ENCODE data around the gene MPND.
"Not testable (repeated sequence)": the region's sequence is repeated elsewhere in the genome, so short reads cannot be mapped to it uniquely, and the experiment has no call there.

MPND gene

DNA sequence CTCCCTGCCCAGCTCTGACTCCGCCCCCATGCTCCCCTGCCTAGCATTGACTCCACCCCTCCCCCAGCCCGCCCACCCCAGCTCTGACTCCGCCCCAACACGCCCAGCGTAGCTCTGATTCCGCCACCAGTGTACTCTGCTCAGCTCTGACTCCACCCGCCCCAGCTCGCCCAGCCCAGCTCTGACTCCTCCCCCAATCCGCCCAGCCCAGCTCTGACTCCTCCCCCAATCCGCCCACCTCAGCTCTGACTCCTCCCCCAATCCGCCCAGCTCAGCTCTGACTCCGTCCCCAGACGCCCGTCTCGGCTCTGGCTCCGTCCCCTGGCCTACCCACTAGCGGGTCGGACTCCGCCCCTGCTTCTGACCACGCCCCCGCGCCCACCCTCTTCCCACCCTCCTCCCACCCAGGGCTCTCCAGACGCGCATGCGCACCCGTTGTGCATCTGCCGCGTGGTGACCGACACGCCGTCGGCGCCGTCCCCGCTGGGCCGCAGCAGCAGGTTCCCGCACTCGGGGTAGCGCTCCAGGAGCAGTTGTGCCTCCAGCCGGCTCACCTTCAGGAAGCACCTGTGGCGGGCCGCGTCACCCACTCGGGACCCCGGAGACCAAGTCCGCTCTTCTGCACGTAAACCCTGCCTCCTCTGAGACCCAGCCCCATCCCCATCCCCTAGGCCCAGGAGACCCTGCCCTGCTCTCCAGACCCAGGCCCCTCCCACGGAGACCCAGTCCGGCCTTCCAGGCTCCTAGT is 14.9 kb upstream of the MPND start:
- FAIRE-seq: no peak
- DNase-seq (ENCODE audit: insufficient read length, low spot score): peak; percentile 97
- TF ChIP-seq, protein P1, sequence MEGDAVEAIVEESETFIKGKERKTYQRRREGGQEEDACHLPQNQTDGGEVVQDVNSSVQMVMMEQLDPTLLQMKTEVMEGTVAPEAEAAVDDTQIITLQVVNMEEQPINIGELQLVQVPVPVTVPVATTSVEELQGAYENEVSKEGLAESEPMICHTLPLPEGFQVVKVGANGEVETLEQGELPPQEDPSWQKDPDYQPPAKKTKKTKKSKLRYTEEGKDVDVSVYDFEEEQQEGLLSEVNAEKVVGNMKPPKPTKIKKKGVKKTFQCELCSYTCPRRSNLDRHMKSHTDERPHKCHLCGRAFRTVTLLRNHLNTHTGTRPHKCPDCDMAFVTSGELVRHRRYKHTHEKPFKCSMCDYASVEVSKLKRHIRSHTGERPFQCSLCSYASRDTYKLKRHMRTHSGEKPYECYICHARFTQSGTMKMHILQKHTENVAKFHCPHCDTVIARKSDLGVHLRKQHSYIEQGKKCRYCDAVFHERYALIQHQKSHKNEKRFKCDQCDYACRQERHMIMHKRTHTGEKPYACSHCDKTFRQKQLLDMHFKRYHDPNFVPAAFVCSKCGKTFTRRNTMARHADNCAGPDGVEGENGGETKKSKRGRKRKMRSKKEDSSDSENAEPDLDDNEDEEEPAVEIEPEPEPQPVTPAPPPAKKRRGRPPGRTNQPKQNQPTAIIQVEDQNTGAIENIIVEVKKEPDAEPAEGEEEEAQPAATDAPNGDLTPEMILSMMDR (IDR thresholded peaks at IDR 0.05; ENCODE audit: insufficient read depth, missing control alignments): no peak

- FAIRE-seq; DNase-seq (ENCODE audit: insufficient read length, low spot score): not testable (repeated sequence)
Observed at GRCh38 chr19:4328991-4329681, 14.2 kb upstream of the MPND start.

DNA sequence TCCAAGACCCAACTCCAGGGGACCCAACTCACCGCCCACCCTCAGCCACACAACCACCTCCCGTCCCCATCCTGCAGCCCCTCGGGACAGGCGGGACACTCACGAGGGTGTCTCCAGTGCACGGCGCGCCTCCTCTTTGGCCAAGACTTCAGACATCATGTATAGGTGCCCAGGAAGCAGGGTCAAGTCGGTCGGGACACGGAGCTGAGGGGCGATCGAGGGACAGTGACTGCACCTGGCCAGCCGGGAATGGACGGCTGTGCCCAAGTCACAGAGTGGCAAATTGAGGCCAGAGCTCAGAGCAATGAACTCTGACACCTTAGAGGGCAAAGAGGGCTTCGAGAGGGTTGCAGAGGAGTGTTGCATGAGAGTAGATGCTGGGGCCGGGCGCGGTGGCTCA is 13.5 kb upstream of the MPND start:
- DNase-seq (ENCODE audit: insufficient read length, low spot score): no peak
- no peak for FAIRE-seq

DNA sequence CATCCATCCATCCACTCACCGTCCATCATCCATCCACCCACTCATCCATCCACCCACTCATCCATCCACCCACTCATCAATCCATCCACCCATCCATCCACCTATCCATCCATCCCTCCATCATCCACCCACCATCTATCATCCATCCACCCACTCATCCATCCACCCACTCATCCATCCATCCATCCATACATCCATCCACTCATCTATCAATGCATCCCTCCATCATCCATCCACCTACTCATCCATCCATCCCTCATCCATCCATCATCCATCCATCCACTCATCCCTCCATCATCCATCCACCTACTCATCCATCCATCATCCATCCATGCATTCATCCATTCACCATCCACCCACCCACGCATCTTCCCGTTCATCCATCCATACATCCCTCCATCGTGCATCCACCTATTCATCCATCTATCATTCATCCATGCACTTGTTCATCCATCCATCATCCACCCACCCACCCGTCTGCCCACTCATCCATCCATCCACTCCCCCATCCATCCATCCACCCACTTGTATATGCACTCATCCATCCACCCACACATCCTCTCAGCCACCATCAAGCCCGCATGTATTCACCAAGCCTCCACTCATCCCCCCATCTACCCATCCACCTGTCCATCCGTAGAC is 8.3 kb upstream of the MPND start:
- FAIRE-seq: no peak
- TF ChIP-seq, protein P1 (IDR thresholded peaks at IDR 0.05; ENCODE audit: insufficient read depth, missing control alignments): no peak
- DNase-seq (ENCODE audit: insufficient read length, low spot score): no peak

More for the DNA sequence above, 13.5 kb upstream of the MPND start:
- TF ChIP-seq, protein P1 (IDR thresholded peaks at IDR 0.05; ENCODE audit: insufficient read depth, missing control alignments): no peak

DNA sequence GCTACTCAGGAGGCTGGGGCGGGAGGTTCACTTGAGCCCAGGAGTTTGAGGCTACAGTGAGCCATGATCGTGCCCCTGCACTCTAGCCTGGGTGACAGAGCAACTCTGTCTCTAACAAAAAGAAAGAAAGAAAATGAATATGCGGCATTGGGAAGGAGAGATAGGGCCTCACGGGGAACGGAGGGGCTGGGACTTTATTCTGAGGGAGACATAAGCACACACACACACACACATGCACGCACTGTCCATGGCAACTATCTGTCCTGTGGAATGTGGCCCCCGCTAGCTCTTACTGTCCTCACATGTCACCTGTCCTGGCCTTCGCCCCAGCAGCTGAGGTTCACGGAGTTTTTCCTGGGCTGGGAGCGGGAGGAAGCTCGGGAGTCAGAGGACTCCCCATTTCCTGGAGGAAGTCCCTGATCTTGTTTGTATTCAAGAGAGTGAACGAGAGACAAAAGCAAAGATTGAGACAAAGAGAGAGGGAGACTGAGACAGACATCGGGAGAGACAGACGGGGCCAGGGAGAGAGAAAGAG is 5.4 kb upstream of the MPND start:
- TF ChIP-seq, protein P1 (IDR thresholded peaks at IDR 0.05; ENCODE audit: insufficient read depth, missing control alignments): no peak
- DNase-seq (ENCODE audit: insufficient read length, low spot score): no peak
- no peak for FAIRE-seq

GRCh38 chr19:4338441-4339355 is 4.7 kb upstream of the MPND start, which contains the start of gene STAP2:
Gene STAP2, minus strand, starts transcription at chr19:4338827. Its CDS starts 74 bp downstream, at chr19:4338753.
- no peak for FAIRE-seq
- TF ChIP-seq, protein P1 (IDR thresholded peaks at IDR 0.05; ENCODE audit: insufficient read depth, missing control alignments): no peak
- DNase-seq (ENCODE audit: insufficient read length, low spot score): no peak

DNA sequence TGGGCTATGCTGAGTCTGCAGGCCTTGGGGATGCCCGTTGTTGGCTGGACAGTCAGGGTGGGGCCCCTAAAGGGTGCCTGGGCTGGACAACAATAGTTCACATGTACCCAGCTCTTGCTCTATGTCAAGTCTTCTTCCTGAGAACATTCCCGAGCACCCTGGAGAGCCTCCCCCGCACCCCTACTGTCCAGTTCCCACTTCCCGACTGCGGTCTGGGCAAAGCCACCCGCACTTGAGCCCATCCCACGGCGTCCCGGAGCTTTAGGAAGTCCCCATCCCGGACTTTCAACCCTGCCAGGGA is 1.1 kb upstream of the MPND start:
- DNase-seq (ENCODE audit: insufficient read length, low spot score) (no peak), FAIRE-seq (no peak)
- TF ChIP-seq, protein P1 (IDR thresholded peaks at IDR 0.05; ENCODE audit: insufficient read depth, missing control alignments): no peak

Measured in D721Med (cell line).